GM21528 (cell line): Measurements from ENCODE around the gene CCNJL.
"Not testable (repeated sequence)": the region's sequence is repeated elsewhere in the genome, so short reads cannot be mapped to it uniquely, and the experiment has no call there.

Experiments
- ATAC-seq: cut with Tn5 transposase; IDR thresholded peaks from one replicate; pipeline ENCODE4 v1.9.1; 2021; ENCODE audit warnings: mild to moderate bottlenecking, moderate library complexity; ENCODE audit not compliant: unreplicated experiment, low FRiP score

Gene CCNJL

DNA sequence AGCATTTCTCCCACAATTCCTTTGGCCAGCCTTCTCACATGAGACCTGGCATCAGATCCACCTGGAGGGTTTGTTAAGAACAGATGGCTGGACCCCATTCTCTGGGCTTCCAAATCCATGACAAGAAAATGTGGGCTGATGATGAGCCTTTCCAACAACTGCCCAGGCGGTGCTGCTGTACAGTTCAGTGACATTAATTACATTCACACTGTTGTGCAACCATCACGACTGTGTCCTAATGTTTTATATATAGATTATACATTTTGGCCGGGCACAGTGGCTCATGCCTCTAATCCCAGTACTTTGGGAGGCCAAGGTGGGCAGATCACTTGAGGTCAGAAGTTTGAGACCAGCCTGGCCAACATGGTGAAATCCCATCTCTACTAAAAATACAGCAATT lies 22.4 kb upstream of the CCNJL start:
- not testable (repeated sequence) for ATAC-seq

- ATAC-seq = no peak
Measured at GRCh38 chr5:160333721-160334120, 21.4 kb upstream of the CCNJL start.

GRCh38 chr5:160330212-160330611 lies 17.8 kb upstream of the CCNJL start:
- no peak for ATAC-seq

DNA sequence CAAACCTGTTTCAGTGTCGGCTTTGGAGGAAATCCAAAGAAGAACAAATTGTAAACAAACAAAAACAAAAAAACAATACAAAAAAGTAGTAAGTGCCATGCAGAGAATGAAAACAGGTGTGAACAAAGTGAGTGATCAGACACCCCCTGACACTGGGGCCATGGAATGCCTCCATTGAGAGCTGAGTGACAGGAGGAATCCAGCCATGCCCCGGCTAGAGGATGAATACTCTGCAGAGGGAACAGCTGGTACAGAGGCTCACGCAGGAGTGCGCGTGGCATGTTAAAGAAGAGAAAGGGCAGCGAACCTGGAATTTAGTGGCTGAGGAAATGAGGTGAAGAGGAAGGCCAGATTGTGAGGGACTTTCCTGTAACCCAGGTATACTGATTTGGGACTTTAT lies 15.5 kb upstream of the CCNJL start:
- ATAC-seq = no peak

- ATAC-seq = no peak
Measured at GRCh38 chr5:160326981-160327380, 14.6 kb upstream of the CCNJL start.

DNA sequence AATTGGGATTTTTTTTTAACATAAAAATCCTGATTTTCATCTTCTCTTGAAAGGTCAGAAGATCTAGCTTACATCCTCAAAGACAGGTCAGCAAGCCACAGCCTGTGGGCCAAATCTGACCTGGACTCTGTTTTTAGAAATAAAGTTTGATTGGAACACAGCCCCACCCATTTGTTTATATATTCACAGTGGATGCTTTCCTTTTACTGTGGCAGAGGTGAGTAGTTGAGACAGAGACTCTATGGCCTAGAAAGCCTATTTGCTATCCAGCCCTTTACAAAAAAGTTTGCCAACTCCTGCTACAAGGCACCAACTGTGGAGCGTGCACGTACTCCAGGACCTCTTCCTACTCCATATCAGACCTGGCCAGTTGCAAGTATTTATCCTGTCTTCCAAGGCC lies 13.4 kb upstream of the CCNJL start:
- no peak for ATAC-seq

DNA sequence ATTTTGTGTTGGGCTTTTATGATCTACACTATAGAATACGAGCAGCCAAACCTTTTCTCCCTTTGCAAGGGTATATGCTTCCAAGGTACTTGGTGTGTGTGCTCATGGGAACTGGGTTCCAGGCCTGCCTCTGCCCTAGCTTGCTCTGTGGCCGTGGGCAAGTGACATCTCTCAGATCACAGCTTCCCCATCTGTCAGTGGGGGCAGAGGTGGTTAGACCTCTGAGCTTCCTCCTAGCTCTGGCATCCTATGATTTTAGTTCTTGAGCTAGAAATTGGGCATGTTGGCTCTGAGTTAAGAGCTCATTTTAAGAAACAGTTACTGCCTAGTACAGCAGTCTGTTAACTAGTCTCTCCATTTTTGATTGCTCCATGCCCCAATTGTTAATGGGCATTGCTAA lies 12.5 kb upstream of the CCNJL start:
- ATAC-seq = no peak

DNA sequence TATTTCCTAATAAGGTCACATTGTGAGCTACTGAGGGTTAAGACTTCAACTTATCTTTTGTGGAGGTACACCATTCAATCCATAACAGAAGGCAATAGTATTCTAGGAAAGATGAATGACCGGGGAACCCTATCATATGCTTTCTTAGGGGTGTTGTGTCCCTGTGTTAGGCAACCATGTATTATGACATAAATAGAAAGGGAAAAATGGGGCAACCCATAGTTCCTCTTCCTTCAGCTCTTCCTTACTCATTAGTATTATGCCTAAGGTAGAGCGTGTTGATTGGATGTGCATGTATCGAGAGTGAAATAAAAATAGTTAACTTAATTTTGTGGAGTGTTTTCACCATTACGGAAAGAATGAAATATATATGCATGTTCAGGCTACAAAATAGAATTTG lies 6.0 kb upstream of the CCNJL start:
- no peak for ATAC-seq

GRCh38 chr5:160317434-160317833 lies 5.1 kb upstream of the CCNJL start:
- ATAC-seq = no peak

DNA sequence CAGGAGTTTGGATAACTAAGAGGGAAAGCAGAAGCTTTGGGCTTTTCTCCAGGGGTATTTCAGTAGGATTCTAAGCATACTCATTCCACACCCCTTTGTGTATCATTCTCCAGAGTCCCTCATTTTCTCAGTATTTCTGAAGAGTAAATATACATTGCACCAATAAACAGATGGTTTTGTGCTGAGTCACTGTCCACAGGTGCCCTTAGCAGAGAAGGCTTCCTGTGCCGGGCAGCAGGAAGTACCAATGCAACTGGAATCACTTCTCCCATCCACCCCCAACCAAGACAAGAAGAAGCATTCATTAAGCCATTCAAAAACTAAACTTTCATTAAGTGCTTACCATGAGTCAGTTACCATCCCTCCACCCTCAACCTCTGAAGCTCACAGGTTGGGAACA lies 3.6 kb upstream of the CCNJL start:
- no peak for ATAC-seq

DNA sequence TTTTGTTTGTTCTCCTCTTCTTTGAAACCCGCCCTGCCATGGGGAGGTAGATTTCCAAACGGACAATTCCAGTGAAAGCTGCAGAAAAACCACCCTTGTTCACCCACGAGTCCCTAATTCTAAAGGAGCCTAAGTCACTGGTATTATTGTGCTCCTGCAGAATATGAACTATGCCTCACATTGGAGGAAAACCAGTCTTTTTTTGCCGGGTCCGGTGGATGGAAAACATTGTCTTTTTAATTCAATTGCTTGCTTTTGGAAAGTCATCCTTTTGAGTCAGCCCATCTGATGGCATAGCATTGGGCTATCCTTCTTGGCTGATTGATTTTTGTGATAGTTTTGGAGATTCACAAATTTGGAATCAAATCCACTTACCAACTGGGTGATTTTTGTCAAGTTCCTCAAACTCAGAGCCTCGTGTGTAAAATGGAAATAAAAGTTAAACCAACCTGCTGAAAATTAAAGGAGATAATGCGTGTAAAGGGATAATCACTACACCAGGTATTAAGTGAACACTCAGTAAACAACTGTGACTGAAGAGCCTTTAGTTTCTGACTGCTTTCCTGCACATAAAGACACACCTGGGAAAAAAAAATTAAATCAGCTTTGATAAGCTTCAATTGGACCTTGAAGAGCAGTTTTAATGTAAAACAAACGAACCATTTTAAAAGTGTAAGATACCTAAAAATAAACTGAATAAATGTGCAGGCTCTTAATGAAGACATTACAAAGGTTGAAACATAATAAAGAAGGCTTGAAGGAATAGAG lies 780 bp upstream of the CCNJL start:
- no peak for ATAC-seq

- no peak for ATAC-seq
Measured at GRCh38 chr5:160311491-160312133, 752 bp downstream of the CCNJL start.

DNA sequence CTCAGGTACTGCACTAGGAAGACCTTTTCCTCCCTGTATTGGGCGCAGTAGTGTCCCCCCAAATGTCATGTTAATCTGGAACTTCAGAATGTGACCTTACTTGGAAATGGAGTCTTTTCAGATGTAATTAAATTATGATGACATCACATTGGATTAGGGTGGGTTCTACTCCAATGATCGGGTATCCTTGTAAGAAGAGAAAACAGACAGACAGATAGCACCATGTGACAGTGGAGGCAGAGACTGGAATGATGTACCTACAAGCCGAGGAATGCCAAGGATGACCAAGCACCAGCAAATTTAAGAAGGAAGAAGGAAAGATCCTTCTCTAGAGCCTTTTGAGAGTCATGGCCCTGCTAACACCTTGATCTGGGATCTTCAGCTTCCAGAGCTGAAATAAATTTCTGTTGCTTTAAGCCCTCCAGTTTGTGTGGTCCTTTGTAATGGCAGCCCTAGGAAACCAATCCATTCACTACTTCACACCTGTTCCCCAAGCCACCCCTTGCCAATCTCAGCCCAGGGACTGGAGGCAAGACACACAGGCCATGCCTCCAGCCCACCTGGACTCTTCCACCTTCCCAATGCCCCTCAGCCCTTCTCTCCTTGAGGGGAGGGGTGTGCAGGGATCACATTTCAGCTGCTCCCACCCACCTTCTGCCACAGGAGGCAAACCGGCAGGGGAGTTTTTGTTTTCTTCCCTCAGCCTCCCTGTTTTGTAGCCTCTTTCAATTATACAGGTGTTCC lies 1.6 kb downstream of the CCNJL start:
- no peak for ATAC-seq

DNA sequence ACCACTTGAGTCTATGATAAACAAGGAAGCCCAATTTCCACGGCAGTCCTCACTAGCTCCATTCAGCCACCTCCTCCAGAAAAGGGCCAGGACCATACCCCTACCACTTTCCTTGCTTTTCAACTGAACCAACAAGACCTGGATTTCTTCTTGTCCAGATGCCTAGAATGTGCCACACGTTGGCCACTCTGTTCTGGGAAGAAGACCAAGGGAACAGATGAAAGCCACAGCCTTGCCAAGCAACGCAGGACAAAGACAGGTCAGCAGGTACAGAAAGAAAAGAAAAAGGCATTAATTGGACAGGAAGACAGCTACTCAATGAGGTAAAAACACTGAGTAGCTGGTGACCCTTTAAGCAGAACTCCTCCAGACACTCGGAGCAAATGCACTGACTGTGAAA lies 2.2 kb downstream of the CCNJL start:
- no peak for ATAC-seq

DNA sequence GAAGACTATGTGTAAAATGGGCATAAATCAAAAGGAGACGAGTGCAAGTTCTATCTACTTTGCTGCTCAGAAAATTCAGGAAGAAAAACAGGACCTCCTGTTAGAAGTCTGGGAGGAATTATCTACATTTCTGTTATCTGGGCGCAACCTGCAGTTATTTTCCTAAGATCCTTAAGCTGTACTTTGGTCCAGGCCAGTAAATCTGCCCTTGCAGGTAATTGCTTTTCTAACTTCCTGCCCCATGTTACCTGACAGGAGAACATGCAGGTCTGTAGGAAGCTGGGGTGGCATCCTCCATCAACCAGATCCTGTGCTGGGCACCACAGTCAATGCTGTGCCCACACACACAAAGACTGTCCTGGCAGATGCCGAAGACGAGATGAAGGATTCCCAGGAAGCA lies 5.7 kb downstream of the CCNJL start:
- no peak for ATAC-seq

- no peak for ATAC-seq
Measured at GRCh38 chr5:160305319-160305718, 7.0 kb downstream of the CCNJL start.

DNA sequence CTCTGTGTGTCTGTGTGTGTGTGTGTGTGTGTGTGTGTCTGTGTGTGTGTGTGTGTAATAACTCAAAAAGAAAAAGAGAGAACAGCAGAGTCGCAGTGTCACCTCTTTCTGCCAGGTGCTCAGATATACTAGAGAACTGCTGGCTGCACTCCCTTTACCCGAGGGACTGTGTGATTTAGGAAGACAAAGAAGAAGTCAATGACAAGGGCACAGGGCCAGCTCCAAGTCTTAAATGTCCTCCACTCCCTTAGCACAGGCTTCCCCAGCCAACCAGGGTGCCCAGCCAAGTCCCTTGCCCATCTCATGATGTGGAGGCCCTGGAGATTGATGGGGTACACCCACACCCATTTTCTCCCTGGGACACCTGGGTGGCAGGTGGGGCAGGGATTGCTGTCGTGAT lies 8.7 kb downstream of the CCNJL start:
- no peak for ATAC-seq

DNA sequence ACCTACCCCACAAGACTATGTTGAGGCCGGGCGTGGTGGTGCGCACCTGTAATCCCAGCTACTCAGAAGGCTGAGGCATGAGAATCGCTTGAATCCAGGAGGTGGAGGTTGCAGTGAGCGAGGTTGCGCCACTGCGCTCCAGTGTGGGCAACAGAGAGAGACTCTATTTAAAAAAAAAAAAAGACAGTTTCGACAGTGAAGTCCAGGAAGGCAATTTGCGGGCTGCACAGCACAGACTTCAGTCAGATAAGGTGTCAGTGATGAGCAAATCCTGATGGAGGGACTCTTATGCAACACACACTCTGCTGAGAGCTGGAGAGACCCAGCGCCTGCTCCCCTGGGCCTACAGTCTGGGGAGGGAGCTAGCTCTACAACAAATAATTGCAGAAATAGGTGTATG lies 14.2 kb downstream of the CCNJL start:
- no peak for ATAC-seq

DNA sequence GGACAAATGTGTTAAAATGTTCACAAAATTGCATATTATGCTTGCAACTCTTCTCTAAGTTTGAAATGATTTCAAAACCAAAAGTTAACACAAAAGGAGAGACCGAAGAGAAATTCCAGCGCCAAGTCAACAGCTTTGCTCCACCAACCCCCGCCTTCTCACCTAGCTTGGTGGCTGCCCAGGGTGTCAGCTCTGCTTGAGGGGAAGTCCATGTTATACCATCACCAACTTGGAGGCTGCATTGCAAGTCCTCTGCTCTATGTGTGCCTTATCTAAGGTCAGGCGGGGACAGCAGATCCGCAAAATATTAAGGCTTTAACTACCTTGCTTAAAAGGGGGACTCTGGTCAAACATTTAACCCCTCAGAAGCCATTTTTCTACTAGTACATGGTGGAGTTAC lies 14.6 kb downstream of the CCNJL start:
- ATAC-seq = no peak

- no peak for ATAC-seq
Measured at GRCh38 chr5:160297004-160297403, 15.4 kb downstream of the CCNJL start.

- no peak for ATAC-seq
Measured at GRCh38 chr5:160296496-160296895, 15.9 kb downstream of the CCNJL start.
